IPS-NIHi7 (cell line): ENCODE data around the gene TAS2R31.

Source experiments
- DNase-seq: peaks from one replicate; pipeline ENCODE4 v3.0.0; 2012; ENCODE audit warnings: mixed read lengths; ENCODE audit errors: extremely low spot score

The TAS2R31 gene

GRCh38 chr12:10998204-10998603, 33.0 kb downstream of the TAS2R31 start, which contains the start of gene TAS2R20:
Gene TAS2R20, minus strand, starts transcription at chr12:10998304. Its CDS starts 429 bp downstream, at chr12:10997875.
- DNase-seq: no peak

- DNase-seq: no peak
These were observed 36.9 kb downstream of the TAS2R31 start for GRCh38 chr12:10994307-10994706.

- no peak for DNase-seq
These were observed 42.1 kb downstream of the TAS2R31 start for GRCh38 chr12:10989107-10989506.

- no peak for DNase-seq
These were observed 44.4 kb downstream of the TAS2R31 start, which contains the start of gene TAS2R50 for GRCh38 chr12:10986812-10987211. Gene TAS2R50, minus strand, starts transcription at chr12:10986912. Its CDS starts 52 bp downstream, at chr12:10986860.

- no peak for DNase-seq
These were observed 49.0 kb downstream of the TAS2R31 start for GRCh38 chr12:10982244-10982643.
